ENCODE results near the gene SEH1L.

DNA sequence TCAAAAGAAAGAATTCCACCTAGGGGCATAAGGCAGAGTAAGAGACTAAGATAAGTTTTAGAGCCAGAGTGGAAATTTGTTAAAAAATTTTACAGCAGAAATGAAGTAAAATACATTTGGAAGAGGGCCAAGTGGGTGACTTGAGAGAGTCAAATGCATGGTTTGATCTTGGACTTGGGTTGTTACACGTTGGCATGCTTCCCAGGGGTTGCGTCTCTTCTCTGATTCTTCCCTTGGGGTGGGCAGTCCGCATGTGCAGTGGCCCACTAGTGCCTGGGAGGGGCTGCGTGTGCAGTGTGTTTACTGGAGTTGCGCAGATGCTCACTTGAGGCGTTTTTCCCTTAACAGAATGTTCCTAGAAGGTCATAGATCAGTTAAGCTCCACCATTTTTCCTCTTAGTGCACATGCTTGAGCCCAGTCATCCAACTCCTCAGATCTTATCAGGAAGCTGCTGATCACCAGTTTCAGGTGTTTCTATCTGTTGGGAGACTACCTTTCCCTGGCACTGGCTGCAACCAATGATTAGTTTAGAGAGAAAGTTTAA is 13.1 kb downstream of the SEH1L start:
- TF ChIP-seq PRDM15 (CRISPR knock-in tag; IDR thresholded peaks at IDR 0.05) (no peak), EGR1 (IDR thresholded peaks at IDR 0.05; ENCODE audit: borderline replicate concordance in 1 of 2, low read depth in 2 of 2, low read length in 2 of 2) (no peak), RFX5 (IDR thresholded peaks at IDR 0.05; ENCODE audit: low read depth, low read length) (no peak), CTCF (IDR thresholded peaks at IDR 0.05 in 2 of 3, conservative IDR thresholded peaks at IDR 0.05 in 1 of 3; ENCODE audit: control insufficient read depth in 2 of 3, extremely low read depth in 1 of 3, insufficient read depth in 1 of 3, low read depth in 3 of 3, low read length in 3 of 3) (no peak), PKNOX1 (IDR thresholded peaks at IDR 0.05) (no peak), BRCA1 (IDR thresholded peaks at IDR 0.05; ENCODE audit: low read depth, low read length) (no peak), FOS (IDR thresholded peaks at IDR 0.05; ENCODE audit: borderline replicate concordance, extremely low read depth, insufficient read length) (no peak), NFYB (IDR thresholded peaks at IDR 0.05; ENCODE audit: insufficient read depth, low read depth, low read length) (no peak), HDAC2 (IDR thresholded peaks at IDR 0.05) (no peak), NFYA (IDR thresholded peaks at IDR 0.05; ENCODE audit: borderline replicate concordance, low read depth, low read length) (no peak)
- TF ChIP-seq, protein P1, sequence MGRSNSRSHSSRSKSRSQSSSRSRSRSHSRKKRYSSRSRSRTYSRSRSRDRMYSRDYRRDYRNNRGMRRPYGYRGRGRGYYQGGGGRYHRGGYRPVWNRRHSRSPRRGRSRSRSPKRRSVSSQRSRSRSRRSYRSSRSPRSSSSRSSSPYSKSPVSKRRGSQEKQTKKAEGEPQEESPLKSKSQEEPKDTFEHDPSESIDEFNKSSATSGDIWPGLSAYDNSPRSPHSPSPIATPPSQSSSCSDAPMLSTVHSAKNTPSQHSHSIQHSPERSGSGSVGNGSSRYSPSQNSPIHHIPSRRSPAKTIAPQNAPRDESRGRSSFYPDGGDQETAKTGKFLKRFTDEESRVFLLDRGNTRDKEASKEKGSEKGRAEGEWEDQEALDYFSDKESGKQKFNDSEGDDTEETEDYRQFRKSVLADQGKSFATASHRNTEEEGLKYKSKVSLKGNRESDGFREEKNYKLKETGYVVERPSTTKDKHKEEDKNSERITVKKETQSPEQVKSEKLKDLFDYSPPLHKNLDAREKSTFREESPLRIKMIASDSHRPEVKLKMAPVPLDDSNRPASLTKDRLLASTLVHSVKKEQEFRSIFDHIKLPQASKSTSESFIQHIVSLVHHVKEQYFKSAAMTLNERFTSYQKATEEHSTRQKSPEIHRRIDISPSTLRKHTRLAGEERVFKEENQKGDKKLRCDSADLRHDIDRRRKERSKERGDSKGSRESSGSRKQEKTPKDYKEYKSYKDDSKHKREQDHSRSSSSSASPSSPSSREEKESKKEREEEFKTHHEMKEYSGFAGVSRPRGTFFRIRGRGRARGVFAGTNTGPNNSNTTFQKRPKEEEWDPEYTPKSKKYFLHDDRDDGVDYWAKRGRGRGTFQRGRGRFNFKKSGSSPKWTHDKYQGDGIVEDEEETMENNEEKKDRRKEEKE (IDR thresholded peaks at IDR 0.05), result no peak
